Testis (tissue), 2 donors: Measurements from ENCODE around the gene TTC7B.

ENCODE experiments used
- CTCF ChIP-seq, 3 experiments: fragments of 450-650 bp in 2 of 3; fragments of 200-600 bp in 1 of 3; sonication (generic) in 1 of 3; IDR thresholded peaks; one replicate each; pipeline ENCODE4 v1.5.1; 2016 to 2019; ENCODE audit warnings: antibody characterized with exemption in 3 of 3, mild to moderate bottlenecking in 2 of 3, moderate library complexity in 1 of 3
- POLR2A ChIP-seq: fragments of 450-650 bp; IDR thresholded peaks from one replicate; pipeline ENCODE4 v1.6.1; 2017; ENCODE audit warnings: antibody characterized with exemption, mild to moderate bottlenecking, moderate library complexity

GRCh38 chr14:90815572-90815821 is 733 bp downstream of the TTC7B start:
- TF ChIP-seq POLR2A: no peak
- no peak for TF ChIP-seq CTCF (IDR thresholded peaks at IDR 0.05)
